GM18519 (cell line): Measurements from ENCODE around the gene KRTAP11-1.

Source experiments
- ATAC-seq: cut with Tn5 transposase; IDR thresholded peaks from one replicate; pipeline ENCODE4 v1.9.1; 2021; ENCODE audit warnings: mild to moderate bottlenecking, moderate library complexity; ENCODE audit not compliant: unreplicated experiment, low FRiP score

KRTAP11-1 gene

GRCh38 chr21:30881480-30881879, at the start of gene KRTAP11-1:
Gene KRTAP11-1, minus strand, starts transcription at chr21:30881580. Its CDS starts 56 bp downstream, at chr21:30881524.
- no peak for ATAC-seq

- no peak for ATAC-seq
Measured at GRCh38 chr21:30924146-30924700, 42.8 kb upstream of the KRTAP11-1 start.

GRCh38 chr21:30921129-30921528, 39.7 kb upstream of the KRTAP11-1 start:
- ATAC-seq, result no peak

GRCh38 chr21:30917557-30917956, 36.2 kb upstream of the KRTAP11-1 start:
- no peak for ATAC-seq

- no peak for ATAC-seq
Measured at GRCh38 chr21:30900881-30901280, 19.5 kb upstream of the KRTAP11-1 start.

GRCh38 chr21:30882866-30883597, 1.7 kb upstream of the KRTAP11-1 start:
- ATAC-seq, result no peak

- no peak for ATAC-seq
Measured at GRCh38 chr21:30880914-30881313, 466 bp downstream of the KRTAP11-1 start.

GRCh38 chr21:30874526-30874925, 6.9 kb downstream of the KRTAP11-1 start:
- no peak for ATAC-seq

GRCh38 chr21:30847627-30848500, 33.5 kb downstream of the KRTAP11-1 start:
- no peak for ATAC-seq

GRCh38 chr21:30842990-30843389, 38.4 kb downstream of the KRTAP11-1 start:
- ATAC-seq, result no peak

- no peak for ATAC-seq
Measured at GRCh38 chr21:30839304-30839703, 42.1 kb downstream of the KRTAP11-1 start.

- no peak for ATAC-seq
Measured at GRCh38 chr21:30838536-30838935, 42.8 kb downstream of the KRTAP11-1 start.

- ATAC-seq, result no peak
Measured at GRCh38 chr21:30831194-30831765, 50.1 kb downstream of the KRTAP11-1 start.
